ENCODE measurements around the gene MEGF6.

MEGF6 gene

GRCh38 chr1:3511306-3511705 is 100.0 kb downstream of the MEGF6 start:
- TF ChIP-seq CTCF (IDR thresholded peaks at IDR 0.05) (no peak), ZFX (IDR thresholded peaks at IDR 0.05; ENCODE audit: borderline replicate concordance) (no peak)

GRCh38 chr1:3510956-3511250 is 100.4 kb downstream of the MEGF6 start:
- H3K27ac ChIP-seq, result no peak overlapping the region
- no peak for TF ChIP-seq ZFX (IDR thresholded peaks at IDR 0.05; ENCODE audit: borderline replicate concordance)

More at GRCh38 chr1:3511306-3511705, 100.0 kb downstream of the MEGF6 start:
- no peak overlapping the region for H3K27ac ChIP-seq

GRCh38 chr1:3510136-3510955 is 101.0 kb downstream of the MEGF6 start:
- H3K27ac ChIP-seq, result no peak overlapping the region
- TF ChIP-seq ZFX (IDR thresholded peaks at IDR 0.05; ENCODE audit: borderline replicate concordance) (no peak), CTCF (IDR thresholded peaks at IDR 0.05) (no peak)

- no peak overlapping the region for H3K27ac ChIP-seq
- TF ChIP-seq CTCF (IDR thresholded peaks at IDR 0.05) (no peak), ZFX (IDR thresholded peaks at IDR 0.05; ENCODE audit: borderline replicate concordance) (no peak)
These were observed 101.6 kb downstream of the MEGF6 start for GRCh38 chr1:3509721-3510120.

GRCh38 chr1:3508757-3509415 is 102.4 kb downstream of the MEGF6 start:
- no peak overlapping the region for H3K27ac ChIP-seq
- TF ChIP-seq ZFX (IDR thresholded peaks at IDR 0.05; ENCODE audit: borderline replicate concordance) (no peak), CTCF (IDR thresholded peaks at IDR 0.05) (no peak)

- TF ChIP-seq CTCF (IDR thresholded peaks at IDR 0.05) (no peak), ZFX (IDR thresholded peaks at IDR 0.05; ENCODE audit: borderline replicate concordance) (no peak)
- H3K27ac ChIP-seq, result no peak overlapping the region
These were observed 103.6 kb downstream of the MEGF6 start for GRCh38 chr1:3507636-3508275.

- no peak overlapping the region for H3K27ac ChIP-seq
- TF ChIP-seq ZFX (IDR thresholded peaks at IDR 0.05; ENCODE audit: borderline replicate concordance) (no peak), CTCF (IDR thresholded peaks at IDR 0.05) (no peak)
These were observed 104.4 kb downstream of the MEGF6 start for GRCh38 chr1:3506943-3507342.
